ENCODE measurements around the gene IER2.
A peak's percentile ranks its signal among the peaks of the same experiment; 100 is the strongest.

IER2 gene

GRCh38 chr19:13152356-13152973, 2.3 kb downstream of the IER2 start:
- ChIA-PET CTCF (interaction anchor here (0.6 to 1.8 kb wide), 9 partner anchors 11 to 187 kb away, joined by 3 to 9 read pairs (median 5); no protein-coding TSS in a partner anchor), POLR2A (interaction anchor here (0.6 to 2.2 kb wide), 17 partner anchors 10 to 364 kb away, joined by 3 to 32 read pairs (median 3); partner anchors contain the start of genes FARSA and NACC1)
- H3K4me3 ChIP-seq (ENCODE audit: low read depth, low read length) = peak overlapping the region; percentile 96
- DNase-seq (ENCODE audit: low read depth, low spot score) = no peak
- TF ChIP-seq CTCF (IDR thresholded peaks at IDR 0.05; ENCODE audit: insufficient read depth, low read length, missing control alignments) = no peak

GRCh38 chr19:13152974-13153568, 2.9 kb downstream of the IER2 start:
- CTCF ChIA-PET = interaction anchor here (1.4 to 1.8 kb wide), 6 partner anchors 10 to 188 kb away, joined by 3 to 9 read pairs (median 6); no protein-coding TSS in a partner anchor
- peak overlapping the region; percentile 96 for H3K4me3 ChIP-seq (ENCODE audit: low read depth, low read length)
- POLR2A ChIA-PET = interaction anchor here (0.6 to 2.2 kb wide), 17 partner anchors 11 to 364 kb away, joined by 3 to 32 read pairs (median 3); partner anchors contain the start of genes FARSA and NACC1
- no peak for DNase-seq (ENCODE audit: low read depth, low spot score)
- TF ChIP-seq CTCF (IDR thresholded peaks at IDR 0.05; ENCODE audit: insufficient read depth, low read length, missing control alignments) = peak; percentile 22

DNA sequence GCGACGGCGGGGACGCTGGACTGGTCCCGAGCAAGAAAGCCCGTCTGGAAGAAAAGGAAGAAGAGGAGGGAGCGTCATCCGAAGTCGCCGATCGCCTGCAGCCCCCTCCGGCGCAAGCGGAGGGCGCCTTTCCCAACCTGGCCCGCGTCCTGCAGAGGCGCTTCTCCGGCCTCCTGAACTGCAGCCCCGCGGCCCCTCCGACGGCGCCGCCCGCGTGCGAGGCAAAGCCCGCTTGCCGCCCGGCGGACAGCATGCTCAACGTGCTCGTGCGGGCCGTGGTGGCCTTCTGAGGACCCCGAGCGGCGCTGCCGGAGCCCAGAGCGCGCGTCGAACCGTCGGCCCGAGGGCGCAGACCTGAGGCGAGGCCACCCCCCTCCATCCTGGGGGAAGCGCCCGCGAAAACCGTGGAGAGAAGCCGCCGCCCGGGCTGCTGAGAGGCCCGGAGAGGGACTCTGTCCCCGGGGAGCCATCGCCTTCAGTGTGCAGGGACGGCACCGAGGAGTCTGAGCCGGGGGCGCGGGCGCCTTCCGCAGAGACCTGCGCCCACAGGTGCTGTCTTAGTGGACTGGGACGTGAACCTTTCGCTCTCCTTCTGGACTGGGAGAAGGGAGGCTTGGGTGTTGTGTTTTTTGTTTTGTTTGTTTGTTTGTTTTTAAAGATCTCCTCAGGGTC, 3.5 kb downstream of the IER2 start:
- POLR2A ChIA-PET = interaction anchor here (0.6 to 2.4 kb wide), 20 partner anchors 9 to 365 kb away, joined by 3 to 32 read pairs (median 6); partner anchors contain the start of genes NACC1 and TRMT1
- peak overlapping the region; percentile 96 for H3K4me3 ChIP-seq (ENCODE audit: low read depth, low read length)
- TF ChIP-seq CTCF (IDR thresholded peaks at IDR 0.05; ENCODE audit: insufficient read depth, low read length, missing control alignments) = no peak
- DNase-seq (ENCODE audit: low read depth, low spot score) = no peak
- CTCF ChIA-PET = interaction anchor here (1.4 kb wide), 1 partner anchor 39 kb away, joined by 3 read pairs; no protein-coding TSS in a partner anchor

GRCh38 chr19:13154241-13154778, 4.1 kb downstream of the IER2 start:
- TF ChIP-seq CTCF (IDR thresholded peaks at IDR 0.05; ENCODE audit: insufficient read depth, low read length, missing control alignments) = no peak
- CTCF ChIA-PET = no interaction called here
- POLR2A ChIA-PET = interaction anchor here (0.7 to 2.4 kb wide), 11 partner anchors 9 to 107 kb away, joined by 4 to 13 read pairs (median 6); partner anchors contain the start of genes NACC1 and TRMT1
- peak overlapping the region; percentile 96 for H3K4me3 ChIP-seq (ENCODE audit: low read depth, low read length)
- no peak for DNase-seq (ENCODE audit: low read depth, low spot score)

- POLR2A ChIA-PET = interaction anchor here (0.9 to 2.4 kb wide), 8 partner anchors 9 to 106 kb away, joined by 3 to 13 read pairs (median 6); partner anchors contain the start of genes NACC1 and TRMT1
- CTCF ChIA-PET = interaction anchor here (1.1 to 2.5 kb wide), 5 partner anchors 8 to 190 kb away, joined by 3 to 17 read pairs (median 4); no protein-coding TSS in a partner anchor
- H3K4me3 ChIP-seq (ENCODE audit: low read depth, low read length) = peak overlapping the region; percentile 96
- TF ChIP-seq CTCF (IDR thresholded peaks at IDR 0.05; ENCODE audit: insufficient read depth, low read length, missing control alignments) = peak; percentile 14
- no peak for DNase-seq (ENCODE audit: low read depth, low spot score)
These were observed 4.8 kb downstream of the IER2 start for GRCh38 chr19:13154911-13155471.

Measured in AG04449 (cell line).